Coronary artery (tissue), 2 donors: ENCODE data around the gene ZNF691.
"Not testable (repeated sequence)": the region's sequence is repeated elsewhere in the genome, so short reads cannot be mapped to it uniquely, and the experiment has no call there.

ENCODE experiments used
- DNase-seq: peaks from one replicate; pipeline ENCODE4 v3.0.0-alpha.2; 2017; ENCODE audit warnings: low spot score
- H3K27ac ChIP-seq, 2 donors: fragments of 200-600 bp; sonication (generic); one replicate each; pipeline ENCODE4 v1.5.1; 2016 to 2019
- H3K4me3 ChIP-seq: fragments of 200-600 bp; sonication (generic); 2 replicates; pipeline ENCODE4 v1.5.1; 2016; ENCODE audit warnings: mild to moderate bottlenecking, moderate library complexity
- CTCF ChIP-seq: fragments of 200-600 bp; sonication (generic); IDR thresholded peaks from one replicate; pipeline ENCODE4 v1.5.1; 2019; ENCODE audit warnings: antibody characterized with exemption

Gene ZNF691

GRCh38 chr1:42891465-42892138 lies 45.2 kb downstream of the ZNF691 start:
- no peak overlapping the region for H3K4me3 ChIP-seq
- DNase-seq: no peak
- TF ChIP-seq CTCF: no peak
- H3K27ac ChIP-seq: no peak overlapping the region

- H3K27ac ChIP-seq, H3K4me3 ChIP-seq, DNase-seq: not testable (repeated sequence)
Observed at GRCh38 chr1:42899960-42900359, 53.5 kb downstream of the ZNF691 start.
